Activated CD8-positive, alpha-beta T cell treated with anti-CD3 and anti-CD28 coated beads for 36 hours (primary cell): ENCODE results near the gene NUBP2. TPM values are rescaled to one million over a fixed set of nuclear protein-coding genes. Genes with fewer than 3 reads are reported as not detected.
"Not testable (repeated sequence)": the region's sequence is repeated elsewhere in the genome, so short reads cannot be mapped to it uniquely, and the experiment has no call there.

Experiments
- ATAC-seq: fragments of 200-7000 bp; cut with Tn5 transposase; one replicate; pipeline ENCODE4 v1.10.0; 2021; ENCODE audit warnings: mild to moderate bottlenecking, moderate library complexity
- CTCF ChIA-PET: fragments of 350-600 bp; sonication (Branson Sonifier 250); formaldehyde crosslinking; loops from one replicate; lab custom pipeline; 2021; ENCODE audit warnings: antibody characterized with exemption; lab: Charles Lee
- POLR2A ChIA-PET: fragments of 350-600 bp; sonication (Branson Sonifier 250); formaldehyde crosslinking; loops from one replicate; lab custom pipeline; 2021; ENCODE audit warnings: antibody characterized with exemption; lab: Charles Lee
- DNase-seq: peaks from one replicate; pipeline ENCODE4 v3.0.0-alpha.2; 2020
- H3K27ac Mint-ChIP-seq: one replicate; pipeline ENCODE4 v1.8.0; 2021; ENCODE audit warnings: mild to moderate bottlenecking, mixed read lengths
- H3K27me3 Mint-ChIP-seq: one replicate; pipeline ENCODE4 v1.8.0; 2021; ENCODE audit warnings: mixed read lengths
- H3K36me3 Mint-ChIP-seq: one replicate; pipeline ENCODE4 v1.8.0; 2021; ENCODE audit warnings: low read depth, mixed read lengths
- H3K4me1 Mint-ChIP-seq: one replicate; pipeline ENCODE4 v1.8.0; 2021; ENCODE audit warnings: low read depth, mixed read lengths
- H3K4me3 Mint-ChIP-seq: one replicate; pipeline ENCODE4 v1.8.0; 2021; ENCODE audit warnings: mild to moderate bottlenecking, moderate library complexity, mixed read lengths
- H3K9me3 Mint-ChIP-seq: one replicate; pipeline ENCODE4 v1.8.0; 2021; ENCODE audit warnings: mixed read lengths
- intact Hi-C: fragments of 100-400 bp; cut with micrococcal nuclease; formaldehyde crosslinking; loops from one replicate; pipeline ENCODE4 v1.10.0; 2022
- total RNA-seq, 2 experiments: library from RNA; stranded (reverse); gene quantifications; one replicate each; pipeline ENCODE4 v1.2.3, GENCODE V29; 2021
- TF ChIP-seq, protein P1 (sequence below): fragments of 200-600 bp; IDR thresholded peaks from one replicate; pipeline ENCODE4 v1.8.0; 2022; ENCODE audit warnings: antibody characterized with exemption, mild to moderate bottlenecking

The NUBP2 gene
- total RNA-seq, 2 experiments from 2014 or later = 43.5 to 45.0 TPM

- Mint-ChIP-seq H3K36me3 (peaks cover 5% of the 10 kb centered on the region), H3K27ac (no peak overlapping the region), H3K9me3 (peaks cover 5% of the 10 kb centered on the region), H3K4me3 (no peak overlapping the region), H3K27me3 (no peaks in the 10 kb centered on the region), H3K4me1 (no peaks in the 10 kb centered on the region)
- TF ChIP-seq, protein P1, sequence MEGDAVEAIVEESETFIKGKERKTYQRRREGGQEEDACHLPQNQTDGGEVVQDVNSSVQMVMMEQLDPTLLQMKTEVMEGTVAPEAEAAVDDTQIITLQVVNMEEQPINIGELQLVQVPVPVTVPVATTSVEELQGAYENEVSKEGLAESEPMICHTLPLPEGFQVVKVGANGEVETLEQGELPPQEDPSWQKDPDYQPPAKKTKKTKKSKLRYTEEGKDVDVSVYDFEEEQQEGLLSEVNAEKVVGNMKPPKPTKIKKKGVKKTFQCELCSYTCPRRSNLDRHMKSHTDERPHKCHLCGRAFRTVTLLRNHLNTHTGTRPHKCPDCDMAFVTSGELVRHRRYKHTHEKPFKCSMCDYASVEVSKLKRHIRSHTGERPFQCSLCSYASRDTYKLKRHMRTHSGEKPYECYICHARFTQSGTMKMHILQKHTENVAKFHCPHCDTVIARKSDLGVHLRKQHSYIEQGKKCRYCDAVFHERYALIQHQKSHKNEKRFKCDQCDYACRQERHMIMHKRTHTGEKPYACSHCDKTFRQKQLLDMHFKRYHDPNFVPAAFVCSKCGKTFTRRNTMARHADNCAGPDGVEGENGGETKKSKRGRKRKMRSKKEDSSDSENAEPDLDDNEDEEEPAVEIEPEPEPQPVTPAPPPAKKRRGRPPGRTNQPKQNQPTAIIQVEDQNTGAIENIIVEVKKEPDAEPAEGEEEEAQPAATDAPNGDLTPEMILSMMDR = no peak
- intact Hi-C loops = no loop called here
- CTCF ChIA-PET = no interaction called here
- no peak for ATAC-seq
- POLR2A ChIA-PET = no interaction called here
- no peak for DNase-seq
Observed at GRCh38 chr16:1792836-1793577, 10.2 kb downstream of the NUBP2 start.

- intact Hi-C loops = no loop called here
- TF ChIP-seq, protein P1 = no peak
- Mint-ChIP-seq H3K4me3 (no peak within 1 kb of the TSS), H3K4me1 (no peaks in the 10 kb centered on the region), H3K27me3 (no peaks in the 10 kb centered on the region), H3K27ac (no peak within 1 kb of the TSS), H3K9me3 (peaks cover 5% of the 10 kb centered on the region), H3K36me3 (peaks cover 7% of the 10 kb centered on the region)
- ATAC-seq = no peak
- POLR2A ChIA-PET = interaction anchor here (1.7 kb wide), 1 partner anchor 19 kb away, joined by 3 read pairs; no protein-coding TSS in a partner anchor
- no peak for DNase-seq
- CTCF ChIA-PET = no interaction called here
Observed at GRCh38 chr16:1793578-1794220, 10.9 kb downstream of the NUBP2 start, which contains the start of gene IGFALS. TSS of gene IGFALS (minus strand) at chr16:1793705. CDS start at chr16:1793652, 53 bp downstream.

DNA sequence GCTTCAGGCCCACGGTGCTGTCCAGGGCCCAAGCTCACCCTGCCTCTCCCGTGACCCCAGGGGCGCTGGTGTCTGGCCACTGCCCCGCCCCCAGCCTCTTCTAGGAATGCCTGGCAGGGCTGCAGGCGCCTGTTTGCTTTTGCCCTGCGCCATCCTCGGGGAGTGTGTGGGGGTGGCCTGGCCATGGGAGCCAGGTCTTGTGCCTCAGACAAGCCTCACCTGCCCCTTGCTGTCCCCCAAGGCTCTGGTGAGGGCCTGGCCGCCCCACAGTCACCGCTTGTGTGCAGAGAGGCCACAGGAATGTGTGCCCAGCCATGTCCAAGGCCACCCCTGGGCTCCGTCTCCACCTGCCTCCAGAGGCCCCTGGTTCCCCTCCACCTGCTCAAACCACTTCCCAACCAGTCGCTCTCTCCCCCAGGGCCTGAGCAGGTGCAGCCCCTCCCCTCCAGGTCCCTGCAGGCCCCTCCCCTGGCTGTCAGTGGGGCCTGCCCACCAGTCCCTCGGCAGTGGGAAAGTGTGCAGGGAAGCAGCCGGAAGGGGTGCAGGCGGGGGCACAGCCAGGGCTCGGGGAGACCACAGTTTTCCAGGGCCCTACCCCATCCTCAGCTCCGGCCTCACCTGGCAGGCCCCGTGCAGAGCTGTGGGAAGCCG, 11.6 kb downstream of the NUBP2 start:
- intact Hi-C loops = no loop called here
- TF ChIP-seq, protein P1 = no peak
- ChIA-PET CTCF (no interaction called here), POLR2A (interaction anchor here (1.7 kb wide), 1 partner anchor 19 kb away, joined by 3 read pairs; no protein-coding TSS in a partner anchor)
- no peak overlapping the region for H3K4me3 Mint-ChIP-seq
- peaks cover 6% of the 10 kb centered on the region for H3K36me3 Mint-ChIP-seq
- DNase-seq = no peak
- no peak for ATAC-seq
- no peaks in the 10 kb centered on the region for H3K27me3 Mint-ChIP-seq
- H3K4me1 Mint-ChIP-seq = no peaks in the 10 kb centered on the region
- H3K9me3 Mint-ChIP-seq = peaks cover 10% of the 10 kb centered on the region
- no peak overlapping the region for H3K27ac Mint-ChIP-seq

DNA sequence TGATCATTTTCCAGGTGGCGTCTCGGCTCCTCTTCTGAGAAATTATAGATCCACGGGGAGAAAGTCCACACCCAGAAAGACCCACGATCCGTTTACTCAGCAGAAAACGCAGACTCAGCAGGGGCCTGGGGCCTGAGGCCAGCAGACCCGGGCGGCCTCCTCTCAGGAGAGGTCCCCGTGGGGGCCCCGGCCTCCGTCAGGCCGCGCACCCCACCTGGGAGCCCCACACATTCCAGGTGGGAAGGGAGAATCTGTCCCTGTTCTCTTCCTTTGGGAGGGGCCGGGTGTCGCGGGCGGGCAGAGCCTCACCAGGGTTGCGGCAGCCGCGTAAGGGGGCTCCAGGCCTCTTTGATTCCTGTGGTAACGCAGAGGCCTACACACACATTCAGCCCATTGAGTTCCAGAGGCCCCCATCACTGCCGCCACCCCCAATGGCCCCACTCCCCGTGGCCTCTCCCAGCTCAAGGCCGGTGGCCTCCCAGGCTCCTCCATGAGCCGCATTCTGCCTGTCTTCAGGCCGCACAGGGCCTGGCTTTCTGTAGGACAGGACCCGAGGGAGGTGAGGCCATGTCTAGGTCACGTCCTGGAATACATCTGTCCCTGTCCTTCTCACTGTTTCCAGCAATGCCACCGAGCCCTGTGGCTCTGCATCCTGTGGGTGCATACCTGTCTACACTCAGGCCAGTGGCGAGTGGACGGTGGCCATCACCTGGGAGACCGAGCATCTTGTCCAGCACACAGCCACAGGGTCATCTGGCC, 12.3 kb downstream of the NUBP2 start:
- no peaks in the 10 kb centered on the region for H3K4me1 Mint-ChIP-seq
- peaks cover 12% of the 10 kb centered on the region for H3K9me3 Mint-ChIP-seq
- intact Hi-C loops = no loop called here
- CTCF ChIA-PET = no interaction called here
- H3K27ac Mint-ChIP-seq = no peak overlapping the region
- no peak for ATAC-seq
- POLR2A ChIA-PET = interaction anchor here (0.8 to 1.7 kb wide), 2 partner anchors 11 to 20 kb away, joined by 3 to 4 read pairs; no protein-coding TSS in a partner anchor
- TF ChIP-seq, protein P1 = no peak
- H3K27me3 Mint-ChIP-seq = no peaks in the 10 kb centered on the region
- no peak overlapping the region for H3K4me3 Mint-ChIP-seq
- DNase-seq = no peak
- H3K36me3 Mint-ChIP-seq = peaks cover 6% of the 10 kb centered on the region

- peaks cover 12% of the 10 kb centered on the region for H3K9me3 Mint-ChIP-seq
- CTCF ChIA-PET, POLR2A ChIA-PET, H3K27ac Mint-ChIP-seq, H3K4me1 Mint-ChIP-seq, DNase-seq, H3K4me3 Mint-ChIP-seq, H3K36me3 Mint-ChIP-seq, ATAC-seq, H3K27me3 Mint-ChIP-seq, intact Hi-C loops: not testable (repeated sequence)
Observed at GRCh38 chr16:1799263-1799662, 16.5 kb downstream of the NUBP2 start.
